SJCRH30 (cell line): ENCODE results near the gene ROPN1B. TPM values are rescaled to one million over a fixed set of nuclear protein-coding genes. Genes with fewer than 3 reads are reported as not detected.

Experiments used
- DNase-seq, 2 experiments: peaks; one replicate each; pipeline ENCODE4 v3.0.0-alpha.2; 2015 to 2020
- H3K27ac ChIP-seq: fragments of 250-450 bp; sonication (Bioruptor Pico); 2 replicates; pipeline ENCODE4 v1.5.1; 2020; ENCODE audit warnings: mild to moderate bottlenecking, moderate library complexity
- H3K27me3 ChIP-seq: fragments of 250-450 bp; sonication (Bioruptor Pico); 2 replicates; pipeline ENCODE4 v1.5.1; 2020; ENCODE audit warnings: mild to moderate bottlenecking, moderate library complexity
- H3K36me3 ChIP-seq: fragments of 250-450 bp; sonication (Bioruptor Pico); 2 replicates; pipeline ENCODE4 v1.5.1; 2020; ENCODE audit warnings: mild to moderate bottlenecking, moderate library complexity
- H3K4me1 ChIP-seq: fragments of 250-450 bp; sonication (Bioruptor Pico); 2 replicates; pipeline ENCODE4 v1.5.1; 2020; ENCODE audit warnings: mild to moderate bottlenecking, moderate library complexity
- H3K4me3 ChIP-seq: fragments of 250-450 bp; sonication (Bioruptor Pico); 2 replicates; pipeline ENCODE4 v1.5.1; 2020; ENCODE audit warnings: mild to moderate bottlenecking, moderate library complexity
- H3K9me3 ChIP-seq: fragments of 250-450 bp; sonication (Bioruptor Pico); replicated peaks from 2 replicates; pipeline ENCODE4 v1.5.1; 2020; ENCODE audit warnings: mild to moderate bottlenecking, moderate library complexity
- total RNA-seq: library from RNA; depleted of rRNA; stranded (reverse); fragments of >200 nt; shearing (Covaris generic); gene quantifications from 2 replicates; pipeline ENCODE4 v1.2.3, GENCODE V29; 2014

The ROPN1B gene
- total RNA-seq, 1 experiment from 2014 or later, result not detected

GRCh38 chr3:126009181-126009580 lies 40.2 kb downstream of the ROPN1B start:
- DNase-seq, result no peak
- no peak overlapping the region for H3K27ac ChIP-seq
- H3K4me3 ChIP-seq, result no peak overlapping the region
- H3K36me3 ChIP-seq, result no peaks in the 10 kb centered on the region
- no peaks in the 10 kb centered on the region for H3K4me1 ChIP-seq
- no peaks in the 10 kb centered on the region for H3K27me3 ChIP-seq
- H3K9me3 ChIP-seq, result no peaks in the 10 kb centered on the region

- Histone ChIP-seq H3K27me3 (no peaks in the 10 kb centered on the region), H3K9me3 (no peaks in the 10 kb centered on the region), H3K4me1 (no peaks in the 10 kb centered on the region), H3K27ac (no peak overlapping the region), H3K36me3 (no peaks in the 10 kb centered on the region), H3K4me3 (no peak overlapping the region)
- DNase-seq, result no peak
These were observed 44.8 kb downstream of the ROPN1B start for GRCh38 chr3:126013751-126014156.

GRCh38 chr3:126014252-126014651 lies 45.3 kb downstream of the ROPN1B start:
- H3K27ac ChIP-seq, result no peak overlapping the region
- no peaks in the 10 kb centered on the region for H3K4me1 ChIP-seq
- no peak overlapping the region for H3K4me3 ChIP-seq
- no peaks in the 10 kb centered on the region for H3K27me3 ChIP-seq
- DNase-seq, result no peak
- no peaks in the 10 kb centered on the region for H3K9me3 ChIP-seq
- H3K36me3 ChIP-seq, result no peaks in the 10 kb centered on the region

GRCh38 chr3:126015075-126015474 lies 46.1 kb downstream of the ROPN1B start:
- H3K36me3 ChIP-seq, result no peaks in the 10 kb centered on the region
- no peak for DNase-seq
- no peak overlapping the region for H3K4me3 ChIP-seq
- no peaks in the 10 kb centered on the region for H3K27me3 ChIP-seq
- H3K9me3 ChIP-seq, result no peaks in the 10 kb centered on the region
- no peak overlapping the region for H3K27ac ChIP-seq
- H3K4me1 ChIP-seq, result no peaks in the 10 kb centered on the region

GRCh38 chr3:126016616-126017015 lies 47.6 kb downstream of the ROPN1B start:
- Histone ChIP-seq H3K36me3 (no peaks in the 10 kb centered on the region), H3K9me3 (no peaks in the 10 kb centered on the region), H3K27ac (no peak overlapping the region), H3K27me3 (no peaks in the 10 kb centered on the region), H3K4me1 (no peaks in the 10 kb centered on the region), H3K4me3 (no peak overlapping the region)
- DNase-seq, result no peak

- no peaks in the 10 kb centered on the region for H3K4me1 ChIP-seq
- no peak overlapping the region for H3K27ac ChIP-seq
- no peaks in the 10 kb centered on the region for H3K9me3 ChIP-seq
- H3K36me3 ChIP-seq, result no peaks in the 10 kb centered on the region
- DNase-seq, result no peak
- no peaks in the 10 kb centered on the region for H3K27me3 ChIP-seq
- H3K4me3 ChIP-seq, result no peak overlapping the region
These were observed 48.4 kb downstream of the ROPN1B start for GRCh38 chr3:126017362-126017761.

- Histone ChIP-seq H3K27me3 (no peaks in the 10 kb centered on the region), H3K4me3 (no peak overlapping the region), H3K9me3 (no peaks in the 10 kb centered on the region), H3K36me3 (no peaks in the 10 kb centered on the region), H3K27ac (no peak overlapping the region), H3K4me1 (no peaks in the 10 kb centered on the region)
- DNase-seq, result no peak
These were observed 49.6 kb downstream of the ROPN1B start for GRCh38 chr3:126018545-126018944.

GRCh38 chr3:126018995-126019394 lies 50.0 kb downstream of the ROPN1B start:
- H3K36me3 ChIP-seq, result no peaks in the 10 kb centered on the region
- no peaks in the 10 kb centered on the region for H3K4me1 ChIP-seq
- H3K27me3 ChIP-seq, result no peaks in the 10 kb centered on the region
- no peak for DNase-seq
- no peak overlapping the region for H3K27ac ChIP-seq
- H3K4me3 ChIP-seq, result no peak overlapping the region
- no peaks in the 10 kb centered on the region for H3K9me3 ChIP-seq

- DNase-seq, result no peak
- Histone ChIP-seq H3K27ac (no peak overlapping the region), H3K36me3 (no peaks in the 10 kb centered on the region), H3K4me1 (no peaks in the 10 kb centered on the region), H3K9me3 (no peaks in the 10 kb centered on the region), H3K27me3 (no peaks in the 10 kb centered on the region), H3K4me3 (no peak overlapping the region)
These were observed 50.7 kb downstream of the ROPN1B start for GRCh38 chr3:126019683-126020082.

- H3K27ac ChIP-seq, result no peak overlapping the region
- H3K27me3 ChIP-seq, result no peaks in the 10 kb centered on the region
- H3K4me3 ChIP-seq, result no peak overlapping the region
- no peaks in the 10 kb centered on the region for H3K36me3 ChIP-seq
- DNase-seq, result no peak
- no peaks in the 10 kb centered on the region for H3K4me1 ChIP-seq
- H3K9me3 ChIP-seq, result no peaks in the 10 kb centered on the region
These were observed 52.2 kb downstream of the ROPN1B start for GRCh38 chr3:126021224-126021623.

GRCh38 chr3:126021702-126022101 lies 52.7 kb downstream of the ROPN1B start:
- H3K36me3 ChIP-seq, result no peaks in the 10 kb centered on the region
- no peak for DNase-seq
- no peaks in the 10 kb centered on the region for H3K4me1 ChIP-seq
- no peaks in the 10 kb centered on the region for H3K27me3 ChIP-seq
- H3K4me3 ChIP-seq, result no peak overlapping the region
- no peaks in the 10 kb centered on the region for H3K9me3 ChIP-seq
- H3K27ac ChIP-seq, result no peak overlapping the region

- Histone ChIP-seq H3K27ac (no peak overlapping the region), H3K27me3 (no peaks in the 10 kb centered on the region), H3K9me3 (0 out of 2 replicates have a peak, but pooled peaks cover 5% of the 10 kb centered on the region), H3K4me3 (no peak overlapping the region), H3K36me3 (no peaks in the 10 kb centered on the region), H3K4me1 (no peaks in the 10 kb centered on the region)
- DNase-seq, result no peak
These were observed 53.9 kb downstream of the ROPN1B start for GRCh38 chr3:126022741-126023359.

- Histone ChIP-seq H3K36me3 (no peaks in the 10 kb centered on the region), H3K4me1 (no peaks in the 10 kb centered on the region), H3K27me3 (no peaks in the 10 kb centered on the region), H3K27ac (no peak overlapping the region), H3K4me3 (no peak overlapping the region), H3K9me3 (0 out of 2 replicates have a peak, but pooled peaks cover 6% of the 10 kb centered on the region)
- no peak for DNase-seq
These were observed 54.4 kb downstream of the ROPN1B start for GRCh38 chr3:126023390-126023789.

- no peak for DNase-seq
- H3K36me3 ChIP-seq, result no peaks in the 10 kb centered on the region
- 0 out of 2 replicates have a peak, but pooled peaks cover 6% of the 10 kb centered on the region for H3K9me3 ChIP-seq
- no peaks in the 10 kb centered on the region for H3K27me3 ChIP-seq
- H3K4me1 ChIP-seq, result no peaks in the 10 kb centered on the region
- H3K4me3 ChIP-seq, result no peak overlapping the region
- H3K27ac ChIP-seq, result no peak overlapping the region
These were observed 55.3 kb downstream of the ROPN1B start for GRCh38 chr3:126024049-126024854.

- Histone ChIP-seq H3K36me3 (no peaks in the 10 kb centered on the region), H3K4me3 (no peak overlapping the region), H3K9me3 (0 out of 2 replicates have a peak, but pooled peaks cover 6% of the 10 kb centered on the region), H3K27me3 (no peaks in the 10 kb centered on the region), H3K27ac (no peak overlapping the region), H3K4me1 (no peaks in the 10 kb centered on the region)
- no peak for DNase-seq
These were observed 56.2 kb downstream of the ROPN1B start for GRCh38 chr3:126025116-126025729.
